Urinary bladder (tissue), 4 donors: ENCODE data around the gene APOE. TPM values are rescaled to one million over a fixed set of nuclear protein-coding genes. Genes with fewer than 3 reads are reported as not detected.

Experiments
- DNase-seq: peaks from one replicate; pipeline ENCODE4 v3.0.0-alpha.2; 2015; ENCODE audit errors: extremely low spot score
- H3K27ac ChIP-seq: one replicate; pipeline ENCODE4 v1.5.1; 2013; ENCODE audit warnings: low read depth, mild to moderate bottlenecking, moderate library complexity
- H3K36me3 ChIP-seq: one replicate; pipeline ENCODE4 v1.6.1; 2013; ENCODE audit warnings: mild to moderate bottlenecking, moderate library complexity; ENCODE audit not compliant: insufficient read depth
- H3K4me1 ChIP-seq: one replicate; pipeline ENCODE4 v1.6.1; 2013; ENCODE audit warnings: mild to moderate bottlenecking, moderate library complexity; ENCODE audit not compliant: insufficient read depth
- H3K4me3 ChIP-seq: one replicate; pipeline ENCODE4 v1.5.1; 2013; ENCODE audit warnings: low read depth, low read length
- WGBS: extraction: QIAGEN DNeasy Blood & Tissue Kit; methylation state at CpG from one replicate; pipeline ENCODE4 v1.1.7; 2013; 5-methylcytosine and 5-hydroxymethylcytosine counted together
- polyA plus RNA-seq: library from polyadenylated mRNA; stranded (reverse); fragments of 200-250 nt; gene quantifications from one replicate; pipeline ENCODE4 v1.2.3, GENCODE V29; 2013
- total RNA-seq: library from RNA; depleted of rRNA; stranded (reverse); fragments of >200 nt; gene quantifications from one replicate; pipeline ENCODE4 v1.2.3, GENCODE V29; 2014
- donor health status: healthy with polysubstance abuse.
- donor health status: healthy.

The APOE gene
- total and polyA plus RNA-seq, 2 donors: 28.2 to 60.5 TPM

GRCh38 chr19:44939668-44940067, 34.1 kb downstream of the APOE start:
- Histone ChIP-seq H3K36me3 (no peaks in the 10 kb centered on the region), H3K27ac (no peak overlapping the region), H3K4me3 (no peak overlapping the region), H3K4me1 (no peaks in the 10 kb centered on the region)
- DNase-seq: no peak
- WGBS: 81% methylated on average over 5 of the region's 5 CpGs

DNA sequence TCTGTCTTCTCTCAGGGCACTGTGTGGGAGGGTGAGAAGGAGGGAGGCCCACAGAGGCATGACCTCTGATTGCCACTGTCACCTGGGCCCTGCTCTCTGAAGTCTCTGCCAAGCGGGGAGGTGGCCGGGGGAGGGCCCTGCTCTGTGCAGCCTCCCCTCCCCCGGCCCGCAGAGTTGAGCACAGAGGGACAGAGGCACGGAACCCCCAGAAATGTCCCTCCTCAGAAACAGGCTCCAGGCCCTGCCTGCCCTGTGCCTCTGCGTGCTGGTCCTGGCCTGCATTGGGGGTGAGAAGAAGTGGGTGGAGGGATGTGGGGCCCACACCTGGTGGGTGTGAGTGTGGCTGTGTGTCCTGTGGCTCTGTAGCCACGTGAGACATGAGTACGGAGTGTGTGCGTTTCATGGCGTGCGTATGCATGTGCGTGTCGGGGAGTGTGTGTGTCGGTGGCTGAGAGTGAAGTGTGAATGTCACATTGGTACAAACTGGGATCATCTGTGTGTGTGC, 36.5 kb downstream of the APOE start, which contains the start of gene APOC4:
APOC4 (plus strand) TSS at position 171 of the 505 bp plus-strand sequence; CDS start at position 212, 41 bp downstream.
- no peak for DNase-seq
- no peak within 1 kb of the TSS for H3K27ac ChIP-seq
- no peaks in the 10 kb centered on the region for H3K36me3 ChIP-seq
- WGBS: 83% methylated on average over 14 of the region's 14 CpGs
- H3K4me3 ChIP-seq: no peak within 1 kb of the TSS
- H3K4me1 ChIP-seq: no peaks in the 10 kb centered on the region

- no peak overlapping the region for H3K4me3 ChIP-seq
- no peaks in the 10 kb centered on the region for H3K36me3 ChIP-seq
- no peaks in the 10 kb centered on the region for H3K4me1 ChIP-seq
- H3K27ac ChIP-seq: no peak overlapping the region
- 64% methylated on average over 10 of the region's 10 CpGs for WGBS
- DNase-seq: no peak
Observed at GRCh38 chr19:44943801-44944249, 38.2 kb downstream of the APOE start.

GRCh38 chr19:44947041-44947581, 41.5 kb downstream of the APOE start:
- no peak for DNase-seq
- no peaks in the 10 kb centered on the region for H3K4me1 ChIP-seq
- H3K4me3 ChIP-seq: no peak overlapping the region
- no peaks in the 10 kb centered on the region for H3K36me3 ChIP-seq
- 91% methylated on average over 13 of the region's 13 CpGs for WGBS
- H3K27ac ChIP-seq: no peak overlapping the region

DNA sequence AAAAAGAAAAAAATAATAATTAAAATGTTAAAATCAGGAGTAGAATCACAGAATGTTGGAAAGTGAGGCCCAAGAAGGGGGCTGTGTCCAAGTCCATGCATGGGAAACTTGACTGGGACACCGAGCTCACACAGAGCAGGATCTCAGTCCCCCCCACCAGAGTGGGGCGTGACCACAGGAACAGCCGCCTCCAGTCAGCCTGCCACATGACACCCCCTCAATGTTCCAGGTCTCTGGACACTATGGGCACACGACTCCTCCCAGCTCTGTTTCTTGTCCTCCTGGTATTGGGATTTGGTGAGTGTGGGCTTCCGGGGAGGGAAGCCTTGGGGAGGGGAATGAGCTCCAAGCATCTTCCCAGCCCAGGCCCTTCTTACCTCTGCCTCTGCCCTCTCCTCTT, 42.6 kb downstream of the APOE start:
- Histone ChIP-seq H3K36me3 (no peaks in the 10 kb centered on the region), H3K4me3 (no peak overlapping the region), H3K4me1 (no peaks in the 10 kb centered on the region), H3K27ac (no peak overlapping the region)
- WGBS: 75% methylated on average over 5 of the region's 5 CpGs
- DNase-seq: no peak

DNA sequence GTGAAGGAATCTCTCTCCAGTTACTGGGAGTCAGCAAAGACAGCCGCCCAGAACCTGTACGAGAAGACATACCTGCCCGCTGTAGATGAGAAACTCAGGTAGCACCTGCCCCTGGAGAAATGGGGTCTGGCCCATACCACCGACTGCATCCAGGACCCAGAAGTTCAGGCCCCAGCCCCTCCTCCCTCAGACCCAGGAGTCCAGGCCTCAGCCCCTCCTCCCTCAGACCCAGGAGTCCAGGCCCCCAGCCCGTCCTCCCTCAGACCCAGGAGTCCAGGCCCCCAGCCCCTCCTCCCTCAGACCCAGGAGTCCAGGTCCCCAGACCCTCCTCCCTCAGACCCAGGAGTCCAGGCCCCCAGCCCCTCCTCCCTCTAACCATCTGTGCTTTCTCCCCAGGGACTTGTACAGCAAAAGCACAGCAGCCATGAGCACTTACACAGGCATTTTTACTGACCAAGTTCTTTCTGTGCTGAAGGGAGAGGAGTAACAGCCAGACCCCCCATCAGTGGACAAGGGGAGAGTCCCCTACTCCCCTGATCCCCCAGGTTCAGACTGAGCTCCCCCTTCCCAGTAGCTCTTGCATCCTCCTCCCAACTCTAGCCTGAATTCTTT, 43.3 kb downstream of the APOE start:
- no peaks in the 10 kb centered on the region for H3K36me3 ChIP-seq
- DNase-seq: no peak
- H3K4me1 ChIP-seq: no peaks in the 10 kb centered on the region
- H3K27ac ChIP-seq: no peak overlapping the region
- WGBS: 84% methylated on average over 5 of the region's 5 CpGs
- H3K4me3 ChIP-seq: no peak overlapping the region

DNA sequence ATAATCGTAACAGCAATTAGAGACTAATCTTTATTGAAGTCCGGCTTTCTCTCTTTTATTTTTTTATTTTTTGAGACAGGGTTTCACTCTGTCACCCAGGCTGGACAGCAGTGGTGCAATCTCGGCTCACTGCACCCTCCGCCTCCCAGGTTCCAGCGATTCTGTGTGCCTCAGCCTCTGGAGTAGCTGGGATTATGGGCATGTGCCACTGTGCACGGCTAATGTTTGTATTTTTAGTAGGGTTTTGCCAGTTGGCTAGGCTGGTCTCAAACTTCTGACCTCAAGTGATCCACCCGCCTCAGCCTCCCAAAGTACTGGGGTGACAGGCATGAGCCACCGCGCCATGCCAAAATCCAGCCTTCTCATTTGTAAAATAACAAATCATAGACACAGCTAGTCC, 44.0 kb downstream of the APOE start:
- H3K27ac ChIP-seq: no peak overlapping the region
- WGBS: 92% methylated on average over 9 of the region's 9 CpGs
- no peaks in the 10 kb centered on the region for H3K4me1 ChIP-seq
- H3K4me3 ChIP-seq: no peak overlapping the region
- no peak for DNase-seq
- H3K36me3 ChIP-seq: no peaks in the 10 kb centered on the region

GRCh38 chr19:44951179-44952159, 45.9 kb downstream of the APOE start:
- no peaks in the 10 kb centered on the region for H3K36me3 ChIP-seq
- H3K4me3 ChIP-seq: no peak overlapping the region
- peak; percentile 60 for DNase-seq
- WGBS: 42% methylated on average over 13 of the region's 13 CpGs
- no peak overlapping the region for H3K27ac ChIP-seq
- H3K4me1 ChIP-seq: no peaks in the 10 kb centered on the region

DNA sequence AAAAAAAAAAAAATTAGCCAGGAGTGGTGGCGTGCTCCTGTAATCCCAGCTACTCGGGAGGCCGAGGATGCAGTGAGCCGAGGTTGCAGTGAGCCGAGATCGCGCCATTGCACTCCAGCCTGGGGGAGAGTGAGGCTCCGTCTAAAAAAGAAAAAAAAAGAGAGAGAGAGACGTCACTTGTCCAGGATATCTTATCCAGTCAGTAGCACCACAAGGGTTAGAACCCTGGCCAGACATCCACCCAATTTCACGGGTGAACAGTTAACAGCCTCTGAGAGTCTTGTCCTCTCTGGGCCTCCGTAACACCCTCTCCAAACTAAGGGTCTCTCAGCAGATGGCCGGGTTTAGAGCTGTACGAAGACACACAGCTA, 48.7 kb downstream of the APOE start:
- H3K4me1 ChIP-seq: no peaks in the 10 kb centered on the region
- no peak for DNase-seq
- 29% methylated on average over 13 of the region's 13 CpGs for WGBS
- peak overlapping the region; percentile 72 for H3K27ac ChIP-seq
- no peaks in the 10 kb centered on the region for H3K36me3 ChIP-seq
- peak overlapping the region; percentile 91 for H3K4me3 ChIP-seq

GRCh38 chr19:44954649-44955504, 49.3 kb downstream of the APOE start, which contains the start of gene CLPTM1:
CLPTM1 (plus strand) TSS chr19:44955380; CDS start chr19:44955396, 16 bp downstream.
- Histone ChIP-seq H3K36me3 (no peaks in the 10 kb centered on the region), H3K27ac (peak within 1 kb of the TSS; percentile 72), H3K4me3 (peak within 1 kb of the TSS; percentile 91), H3K4me1 (no peaks in the 10 kb centered on the region)
- DNase-seq: peak; percentile 95
- under 1% methylated on average over 65 of the region's 65 CpGs for WGBS

GRCh38 chr19:44955505-44956439, 50.2 kb downstream of the APOE start:
- Histone ChIP-seq H3K36me3 (no peaks in the 10 kb centered on the region), H3K4me3 (peak overlapping the region; percentile 91), H3K27ac (peak overlapping the region; percentile 65), H3K4me1 (no peaks in the 10 kb centered on the region)
- DNase-seq: no peak
- 2% methylated on average over 40 of the region's 40 CpGs for WGBS

DNA sequence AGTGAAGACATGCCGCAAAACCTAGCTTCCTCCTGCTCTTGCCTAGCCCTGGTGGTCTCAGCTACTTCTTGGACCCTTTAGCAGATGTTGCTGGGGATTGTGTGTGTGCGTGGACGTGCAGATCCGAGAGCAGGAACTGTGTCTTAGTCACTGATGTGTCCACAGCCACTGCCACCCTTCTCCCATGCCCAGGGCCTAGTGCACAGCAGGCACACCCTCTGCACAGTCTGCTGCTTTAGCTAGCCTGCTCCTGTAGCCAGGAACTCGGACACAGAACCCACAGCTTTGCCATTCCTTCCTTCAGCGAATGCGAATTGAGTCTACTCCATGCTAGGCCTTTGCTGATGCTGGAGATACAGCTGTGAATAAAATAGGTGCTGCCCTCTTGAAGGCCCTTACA, 51.9 kb downstream of the APOE start:
- no peaks in the 10 kb centered on the region for H3K36me3 ChIP-seq
- 80% methylated on average over 7 of the region's 7 CpGs for WGBS
- H3K27ac ChIP-seq: no peak overlapping the region
- no peak for DNase-seq
- H3K4me3 ChIP-seq: no peak overlapping the region
- no peaks in the 10 kb centered on the region for H3K4me1 ChIP-seq
